Measurements from ENCODE around the gene FOXA3. TPM values are rescaled to one million over a fixed set of nuclear protein-coding genes. Genes with fewer than 3 reads are reported as not detected.

The FOXA3 gene
- total RNA-seq, 4 donors from 2014 or later, result 0.12 TPM; not detected in 3

DNA sequence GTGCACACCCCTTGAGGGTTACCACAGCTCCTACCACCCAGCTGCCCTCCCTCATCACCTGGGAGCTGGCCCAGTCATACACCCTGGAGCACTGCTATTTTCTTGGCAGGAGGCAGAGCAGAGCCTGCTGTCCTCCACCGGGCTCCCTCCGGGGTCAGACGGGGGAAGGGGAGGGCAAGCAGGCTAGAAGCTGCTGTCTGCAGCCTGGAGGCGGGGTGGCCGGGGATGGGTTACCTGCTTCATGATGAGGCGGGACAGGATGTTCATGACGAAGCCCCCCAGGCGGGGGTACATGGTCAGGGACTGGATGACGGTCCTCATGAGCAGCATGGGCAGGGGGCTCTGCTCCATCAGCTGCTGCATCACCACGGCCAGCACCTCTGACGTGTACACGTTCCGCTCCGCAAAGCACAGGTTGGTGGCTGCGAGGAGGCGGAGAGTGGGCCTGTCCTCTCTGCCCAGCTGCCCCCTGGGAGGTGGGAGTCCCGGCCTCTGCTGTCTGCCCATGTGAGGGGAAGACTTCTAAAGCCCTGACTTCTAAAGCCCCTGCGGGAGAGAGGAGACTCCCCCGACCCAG, 46.3 kb upstream of the FOXA3 start:
- DNase-seq (ENCODE audit: low spot score in 2 of 2), result no peak
- intact Hi-C loops (cut with DNase I; ENCODE audit: low total_unique reads), result no loop called here
- no peak overlapping the region for H3K4me3 ChIP-seq (ENCODE audit: low read depth, poor library complexity, severe bottlenecking)
- WGBS, 2 donors, result 60 to 75% methylated on average over 11 to 19 of the region's 19 CpGs
- no peak for TF ChIP-seq POLR2A (IDR thresholded peaks at IDR 0.05)
- TF ChIP-seq, protein P1, sequence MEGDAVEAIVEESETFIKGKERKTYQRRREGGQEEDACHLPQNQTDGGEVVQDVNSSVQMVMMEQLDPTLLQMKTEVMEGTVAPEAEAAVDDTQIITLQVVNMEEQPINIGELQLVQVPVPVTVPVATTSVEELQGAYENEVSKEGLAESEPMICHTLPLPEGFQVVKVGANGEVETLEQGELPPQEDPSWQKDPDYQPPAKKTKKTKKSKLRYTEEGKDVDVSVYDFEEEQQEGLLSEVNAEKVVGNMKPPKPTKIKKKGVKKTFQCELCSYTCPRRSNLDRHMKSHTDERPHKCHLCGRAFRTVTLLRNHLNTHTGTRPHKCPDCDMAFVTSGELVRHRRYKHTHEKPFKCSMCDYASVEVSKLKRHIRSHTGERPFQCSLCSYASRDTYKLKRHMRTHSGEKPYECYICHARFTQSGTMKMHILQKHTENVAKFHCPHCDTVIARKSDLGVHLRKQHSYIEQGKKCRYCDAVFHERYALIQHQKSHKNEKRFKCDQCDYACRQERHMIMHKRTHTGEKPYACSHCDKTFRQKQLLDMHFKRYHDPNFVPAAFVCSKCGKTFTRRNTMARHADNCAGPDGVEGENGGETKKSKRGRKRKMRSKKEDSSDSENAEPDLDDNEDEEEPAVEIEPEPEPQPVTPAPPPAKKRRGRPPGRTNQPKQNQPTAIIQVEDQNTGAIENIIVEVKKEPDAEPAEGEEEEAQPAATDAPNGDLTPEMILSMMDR (IDR thresholded peaks at IDR 0.05), result no peak

DNA sequence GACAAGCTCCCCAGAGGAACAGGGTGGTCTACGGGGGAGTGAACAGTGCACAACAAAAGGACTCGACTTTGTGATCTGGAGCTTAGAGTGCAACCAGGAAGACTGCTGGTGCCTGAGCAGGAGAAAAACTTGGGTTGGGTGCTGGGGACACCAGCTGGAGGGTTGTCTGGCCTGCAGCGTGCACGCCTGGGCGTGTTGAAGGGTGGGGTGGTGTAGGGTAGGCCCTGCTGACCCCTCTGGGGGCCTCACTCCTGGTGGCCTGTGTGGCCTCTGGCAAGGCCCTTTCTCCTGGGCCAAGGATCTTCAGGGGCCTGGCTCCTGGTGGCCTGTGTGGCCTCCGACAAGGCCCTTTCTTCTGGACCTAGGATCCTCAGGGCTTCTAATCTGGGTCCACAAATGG, 44.4 kb upstream of the FOXA3 start:
- no peak overlapping the region for H3K4me3 ChIP-seq (ENCODE audit: low read depth, poor library complexity, severe bottlenecking)
- no peak for DNase-seq (ENCODE audit: low spot score in 2 of 2)
- intact Hi-C loops (cut with DNase I; ENCODE audit: low total_unique reads), result no loop called here
- TF ChIP-seq POLR2A (IDR thresholded peaks at IDR 0.05), result no peak
- TF ChIP-seq, protein P1 (IDR thresholded peaks at IDR 0.05), result no peak
- 86 to 89% methylated on average over 6 of the region's 6 CpGs for WGBS, 2 donors

DNA sequence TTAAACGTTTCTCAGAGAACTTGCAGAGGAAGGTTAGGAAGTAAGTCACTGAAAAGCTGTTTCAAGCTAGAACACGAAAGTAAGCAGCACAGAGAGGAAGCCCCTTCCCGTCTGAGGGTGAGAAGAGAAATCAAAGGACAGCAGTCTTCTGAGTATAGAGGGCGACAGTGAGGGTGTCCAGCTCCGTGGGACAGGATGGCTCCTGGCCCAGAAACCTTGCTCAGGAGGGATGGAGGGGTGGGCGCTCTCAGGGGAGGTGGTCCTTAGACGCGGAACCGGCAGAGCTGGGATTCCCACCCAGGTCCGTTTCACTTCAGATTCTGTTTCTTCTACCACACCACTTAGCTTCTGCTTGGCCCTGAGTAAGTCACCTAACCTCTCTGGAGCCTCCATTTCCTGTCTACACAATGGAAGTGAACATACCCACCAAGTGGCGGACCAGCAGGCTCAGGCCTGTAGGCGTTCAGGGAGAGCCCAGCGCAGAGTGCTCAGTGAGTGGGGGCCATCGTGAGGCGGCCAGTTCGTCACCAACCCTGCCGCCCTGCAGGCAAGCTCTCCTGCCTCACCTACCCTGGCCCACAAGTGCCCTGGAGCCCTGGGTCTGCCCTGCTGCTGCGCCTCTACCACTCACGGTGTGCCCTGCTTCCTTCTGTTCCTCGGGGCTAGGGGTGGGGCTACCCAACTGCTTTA, 43.6 kb upstream of the FOXA3 start:
- WGBS, 2 donors, result 69 to 77% methylated on average over 17 to 20 of the region's 20 CpGs
- TF ChIP-seq, protein P1 (IDR thresholded peaks at IDR 0.05), result no peak
- no peak for TF ChIP-seq POLR2A (IDR thresholded peaks at IDR 0.05)
- DNase-seq (ENCODE audit: low spot score in 2 of 2), result no peak
- intact Hi-C loops (cut with DNase I; ENCODE audit: low total_unique reads), result no loop called here
- no peak overlapping the region for H3K4me3 ChIP-seq (ENCODE audit: low read depth, poor library complexity, severe bottlenecking)

DNA sequence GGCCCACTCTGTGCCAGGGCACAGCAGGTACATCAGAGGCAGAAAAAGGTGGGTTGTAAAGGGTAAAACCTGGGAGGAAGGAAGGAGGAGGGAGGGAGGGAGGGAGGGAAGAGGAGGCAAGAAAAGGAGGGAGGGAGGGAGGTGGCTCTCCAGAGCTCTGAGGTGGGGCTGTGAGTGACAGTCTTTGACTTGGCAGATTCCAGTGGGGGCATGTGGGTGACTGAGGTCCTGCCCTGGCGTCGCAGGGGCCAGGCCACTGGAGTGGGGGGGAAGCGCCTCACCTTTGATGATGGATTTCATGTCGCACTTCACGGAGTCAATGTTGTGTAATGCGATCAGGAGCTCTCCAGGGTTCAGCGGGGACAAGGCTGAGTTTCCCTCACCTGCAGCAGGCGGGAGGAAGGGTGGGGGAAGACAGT, 43.0 kb upstream of the FOXA3 start:
- intact Hi-C loops (cut with DNase I; ENCODE audit: low total_unique reads), result no loop called here
- TF ChIP-seq, protein P1 (IDR thresholded peaks at IDR 0.05), result no peak
- no peak for TF ChIP-seq POLR2A (IDR thresholded peaks at IDR 0.05)
- H3K4me3 ChIP-seq (ENCODE audit: low read depth, poor library complexity, severe bottlenecking), result no peak overlapping the region
- WGBS, 2 donors, result 83 to 86% methylated on average over 8 of the region's 8 CpGs
- no peak for DNase-seq (ENCODE audit: low spot score in 2 of 2)

DNA sequence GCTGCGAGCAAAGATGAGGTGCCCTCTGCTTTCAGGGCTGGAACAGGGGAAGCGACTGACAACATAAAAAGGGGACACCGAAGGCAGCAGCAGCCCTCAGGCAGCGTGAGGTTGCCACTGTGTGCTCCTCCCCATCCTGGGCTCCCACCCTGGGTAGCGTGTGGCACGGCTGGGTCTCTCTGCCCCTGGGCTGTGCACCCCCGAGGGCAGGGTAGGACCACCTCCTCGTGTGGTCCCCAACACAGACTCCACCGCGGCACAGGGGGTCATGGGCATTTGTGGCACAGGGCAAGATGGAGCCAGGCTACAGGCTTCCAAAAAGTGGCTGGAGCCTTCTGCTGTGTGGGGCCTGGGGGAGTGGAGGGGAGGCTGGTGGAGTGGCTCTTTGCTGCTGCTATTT, 42.6 kb upstream of the FOXA3 start:
- no peak overlapping the region for H3K4me3 ChIP-seq (ENCODE audit: low read depth, poor library complexity, severe bottlenecking)
- intact Hi-C loops (cut with DNase I; ENCODE audit: low total_unique reads), result no loop called here
- WGBS, 2 donors, result 74 to 83% methylated on average over 9 to 10 of the region's 10 CpGs
- DNase-seq (ENCODE audit: low spot score in 2 of 2), result no peak
- TF ChIP-seq POLR2A (IDR thresholded peaks at IDR 0.05), result no peak
- TF ChIP-seq, protein P1 (IDR thresholded peaks at IDR 0.05), result no peak
